Measurements from ENCODE around the gene ADAMTSL5.

DNA sequence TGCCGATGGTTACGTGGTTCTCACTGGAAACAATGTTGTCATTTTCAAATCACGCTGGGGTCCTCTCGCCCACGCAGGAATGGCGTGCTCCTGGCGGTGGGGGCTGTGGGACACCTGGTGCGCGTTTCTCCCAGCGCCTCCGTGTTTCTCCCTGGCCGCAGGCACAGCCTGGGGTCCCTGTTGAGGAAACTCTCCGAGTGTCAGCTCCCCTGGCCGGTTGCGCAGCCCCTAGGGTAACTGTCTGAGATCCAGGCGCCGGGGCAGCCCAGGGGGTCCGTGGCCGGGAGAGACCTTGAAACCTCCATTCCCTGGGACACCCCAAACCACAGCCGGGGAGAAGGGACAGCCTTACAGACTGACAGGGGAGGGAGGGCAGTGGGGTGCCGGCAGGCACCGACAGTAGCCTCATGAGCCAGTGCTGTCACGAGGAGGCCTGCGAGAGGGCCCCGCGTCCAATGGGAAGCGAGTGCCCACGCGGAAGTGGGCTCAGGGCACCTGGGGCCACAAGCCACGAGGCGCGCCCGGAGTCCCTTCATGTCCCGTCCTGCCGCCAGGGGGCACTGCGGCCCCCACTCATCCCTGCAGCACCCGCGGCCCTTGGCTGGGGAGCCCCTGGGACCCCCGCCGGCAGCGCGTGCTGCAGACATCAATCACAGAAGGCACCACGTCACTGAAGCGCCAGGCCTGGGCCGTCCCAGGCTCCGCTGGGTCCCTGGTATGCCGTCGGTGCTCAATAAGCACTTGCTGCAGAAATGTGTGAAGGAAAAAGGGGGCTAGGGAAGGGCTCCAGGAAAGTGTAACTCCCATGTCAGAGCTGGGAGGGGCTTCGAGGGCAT, 9.5 kb downstream of the ADAMTSL5 start:
- TF ChIP-seq, protein P1, sequence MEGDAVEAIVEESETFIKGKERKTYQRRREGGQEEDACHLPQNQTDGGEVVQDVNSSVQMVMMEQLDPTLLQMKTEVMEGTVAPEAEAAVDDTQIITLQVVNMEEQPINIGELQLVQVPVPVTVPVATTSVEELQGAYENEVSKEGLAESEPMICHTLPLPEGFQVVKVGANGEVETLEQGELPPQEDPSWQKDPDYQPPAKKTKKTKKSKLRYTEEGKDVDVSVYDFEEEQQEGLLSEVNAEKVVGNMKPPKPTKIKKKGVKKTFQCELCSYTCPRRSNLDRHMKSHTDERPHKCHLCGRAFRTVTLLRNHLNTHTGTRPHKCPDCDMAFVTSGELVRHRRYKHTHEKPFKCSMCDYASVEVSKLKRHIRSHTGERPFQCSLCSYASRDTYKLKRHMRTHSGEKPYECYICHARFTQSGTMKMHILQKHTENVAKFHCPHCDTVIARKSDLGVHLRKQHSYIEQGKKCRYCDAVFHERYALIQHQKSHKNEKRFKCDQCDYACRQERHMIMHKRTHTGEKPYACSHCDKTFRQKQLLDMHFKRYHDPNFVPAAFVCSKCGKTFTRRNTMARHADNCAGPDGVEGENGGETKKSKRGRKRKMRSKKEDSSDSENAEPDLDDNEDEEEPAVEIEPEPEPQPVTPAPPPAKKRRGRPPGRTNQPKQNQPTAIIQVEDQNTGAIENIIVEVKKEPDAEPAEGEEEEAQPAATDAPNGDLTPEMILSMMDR (conservative IDR thresholded peaks at IDR 0.05 in 1 of 2, IDR thresholded peaks at IDR 0.05 in 1 of 2; ENCODE audit: low read depth in 1 of 2, low read length in 2 of 2) = peak; percentile 54 to 60
- TF ChIP-seq EZH2 (IDR thresholded peaks at IDR 0.05; ENCODE audit: low read length, missing control alignments) = peak; percentile 76

Measured in fibroblast of lung (primary cell).